Ovary (tissue), 3 donors: ENCODE data around the gene CELF1.

Source experiments
- POLR2A ChIP-seq: fragments of 450-650 bp; IDR thresholded peaks from one replicate; pipeline ENCODE4 v1.6.1; 2017; ENCODE audit warnings: antibody characterized with exemption, mild to moderate bottlenecking, moderate library complexity
- TF ChIP-seq, protein P1 (sequence below), 3 donors: fragments of 450-650 bp in 2 of 3; fragments of 200-600 bp in 1 of 3; IDR thresholded peaks; one replicate each; pipeline versions ENCODE4 v1.5.1 to v1.8.0; 2016 to 2022; ENCODE audit warnings: antibody characterized with exemption in 3 of 3, mild to moderate bottlenecking in 1 of 3
- donor health status: DM: no; HTN: no; CAD: no.

DNA sequence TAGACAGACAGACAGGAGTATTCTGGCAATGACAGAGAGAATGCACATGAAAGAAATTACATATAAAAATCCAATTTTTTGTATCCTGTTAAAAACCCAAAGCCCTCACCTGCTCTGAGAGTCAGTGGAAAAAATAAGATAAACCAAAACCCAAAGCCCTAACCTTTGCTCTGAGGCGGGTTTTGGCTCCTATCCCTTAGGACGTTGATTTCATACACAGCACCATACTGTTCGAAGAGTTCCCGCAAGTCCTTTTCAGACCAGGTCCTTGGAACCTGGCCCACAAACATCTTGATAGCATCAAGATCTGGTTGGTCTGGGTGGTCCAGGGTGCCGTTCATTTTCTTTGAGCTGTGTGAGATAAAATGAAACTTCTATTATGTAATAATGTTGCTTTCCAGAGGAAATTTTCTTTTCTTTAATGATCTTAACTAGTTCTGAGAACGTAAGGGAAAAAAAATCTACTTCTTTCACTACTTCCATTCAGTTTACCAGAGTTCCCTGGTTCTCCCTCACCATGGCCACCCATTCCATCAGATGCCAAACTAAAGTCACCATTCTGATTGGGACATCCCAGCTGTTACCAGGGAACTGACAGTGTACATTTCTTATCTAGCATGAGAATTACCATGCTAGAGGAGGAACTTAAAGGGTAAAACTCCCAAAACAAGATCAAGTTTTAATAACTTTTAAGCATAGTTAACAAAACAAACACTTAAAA, 64.1 kb downstream of the CELF1 start:
- TF ChIP-seq, protein P1, sequence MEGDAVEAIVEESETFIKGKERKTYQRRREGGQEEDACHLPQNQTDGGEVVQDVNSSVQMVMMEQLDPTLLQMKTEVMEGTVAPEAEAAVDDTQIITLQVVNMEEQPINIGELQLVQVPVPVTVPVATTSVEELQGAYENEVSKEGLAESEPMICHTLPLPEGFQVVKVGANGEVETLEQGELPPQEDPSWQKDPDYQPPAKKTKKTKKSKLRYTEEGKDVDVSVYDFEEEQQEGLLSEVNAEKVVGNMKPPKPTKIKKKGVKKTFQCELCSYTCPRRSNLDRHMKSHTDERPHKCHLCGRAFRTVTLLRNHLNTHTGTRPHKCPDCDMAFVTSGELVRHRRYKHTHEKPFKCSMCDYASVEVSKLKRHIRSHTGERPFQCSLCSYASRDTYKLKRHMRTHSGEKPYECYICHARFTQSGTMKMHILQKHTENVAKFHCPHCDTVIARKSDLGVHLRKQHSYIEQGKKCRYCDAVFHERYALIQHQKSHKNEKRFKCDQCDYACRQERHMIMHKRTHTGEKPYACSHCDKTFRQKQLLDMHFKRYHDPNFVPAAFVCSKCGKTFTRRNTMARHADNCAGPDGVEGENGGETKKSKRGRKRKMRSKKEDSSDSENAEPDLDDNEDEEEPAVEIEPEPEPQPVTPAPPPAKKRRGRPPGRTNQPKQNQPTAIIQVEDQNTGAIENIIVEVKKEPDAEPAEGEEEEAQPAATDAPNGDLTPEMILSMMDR (IDR thresholded peaks at IDR 0.05) = no peak
- no peak for TF ChIP-seq POLR2A
